CD14-positive monocyte (primary cell): ENCODE measurements around the gene STXBP5. TPM values are rescaled to one million over a fixed set of nuclear protein-coding genes. Genes with fewer than 3 reads are reported as not detected.

Experiments used
- DNase-seq, 3 donors: peaks; one replicate each; pipeline ENCODE4 v3.0.0-alpha.2; 2011 to 2022
- H2AFZ ChIP-seq: 2 replicates; pipeline ENCODE4 v1.6.0; 2012; ENCODE audit warnings: mild to moderate bottlenecking, low read depth, low read length, inconsistent platforms; ENCODE audit not compliant: insufficient read depth, poor library complexity, severe bottlenecking
- H3K27ac ChIP-seq, 2 donors: 1 replicate in 1 of 2; 2 replicates in 1 of 2; pipeline ENCODE4 v1.5.1; 2012 to 2013; ENCODE audit warnings: low read length in 2 of 2, control low read depth in 1 of 2, inconsistent platforms in 1 of 2, low read depth in 1 of 2, mild to moderate bottlenecking in 1 of 2
- H3K27me3 ChIP-seq, 2 donors: one replicate each; pipeline versions ENCODE4 v1.6.0 to v1.6.1; 2011 to 2013; ENCODE audit warnings: low read length in 2 of 2; ENCODE audit not compliant: control insufficient read depth in 2 of 2, insufficient read depth in 2 of 2
- H3K36me3 ChIP-seq, 2 donors: replicated peaks in 1 of 2; 1 replicate in 1 of 2; 2 replicates in 1 of 2; pipeline versions ENCODE4 v1.5.1 to v1.6.1; 2012 to 2013; ENCODE audit warnings: low read length in 2 of 2, control low read depth in 1 of 2, inconsistent platforms in 1 of 2, mild to moderate bottlenecking in 1 of 2; ENCODE audit not compliant: insufficient read depth in 2 of 2, control insufficient read depth in 1 of 2
- H3K4me1 ChIP-seq, 2 donors: 1 replicate in 1 of 2; 2 replicates in 1 of 2; pipeline versions ENCODE4 v1.5.1 to v1.6.1; 2012 to 2013; ENCODE audit warnings: low read length in 2 of 2, control low read depth in 1 of 2, inconsistent platforms in 1 of 2, mild to moderate bottlenecking in 1 of 2, moderate library complexity in 1 of 2; ENCODE audit not compliant: insufficient read depth in 2 of 2, control insufficient read depth in 1 of 2
- H3K4me2 ChIP-seq: replicated peaks from 2 replicates; pipeline ENCODE3; 2012; ENCODE audit warnings: low read length, moderate library complexity, mild to moderate bottlenecking; ENCODE audit not compliant: poor library complexity, severe bottlenecking; ENCODE audit errors: extremely low read depth
- H3K4me3 ChIP-seq, 3 experiments: fragments of 200-600 bp in 1 of 3; sonication (generic) in 1 of 3; replicated peaks in 1 of 3; 1 replicate in 2 of 3; 2 replicates in 1 of 3; pipeline ENCODE4 v1.5.1; 2011 to 2013; ENCODE audit warnings: low read length in 3 of 3, mild to moderate bottlenecking in 3 of 3, control low read depth in 2 of 3, low read depth in 2 of 3, inconsistent platforms in 1 of 3, moderate library complexity in 1 of 3
- H3K79me2 ChIP-seq: 2 replicates; pipeline ENCODE4 v1.6.0; 2012; ENCODE audit warnings: mild to moderate bottlenecking, control low read depth, inconsistent platforms, low read length, moderate library complexity; ENCODE audit not compliant: insufficient read depth
- H3K9ac ChIP-seq: 2 replicates; pipeline ENCODE4 v1.6.0; 2017; ENCODE audit warnings: low read length, mild to moderate bottlenecking; ENCODE audit not compliant: insufficient read depth, poor library complexity, severe bottlenecking
- H3K9me3 ChIP-seq, 2 donors: replicated peaks in 1 of 2; 1 replicate in 1 of 2; 2 replicates in 1 of 2; pipeline versions ENCODE4 v1.5.1 to v1.6.1; 2012 to 2013; ENCODE audit warnings: low read length in 2 of 2, control low read depth in 1 of 2; ENCODE audit not compliant: control insufficient read depth in 1 of 2, insufficient read depth in 1 of 2
- H4K20me1 ChIP-seq: 2 replicates; pipeline ENCODE4 v1.6.0; 2012; ENCODE audit warnings: mild to moderate bottlenecking, low read length, control low read depth, moderate library complexity; ENCODE audit not compliant: insufficient read depth
- H3K27ac Mint-ChIP-seq, 7 donors: one replicate each; pipeline ENCODE4 v1.8.0; 2020; ENCODE audit warnings: mild to moderate bottlenecking in 7 of 7, mixed read lengths in 7 of 7, moderate library complexity in 6 of 7, inconsistent platforms in 2 of 7
- H3K27me3 Mint-ChIP-seq, 3 donors: one replicate each; pipeline ENCODE4 v1.8.0; 2021 to 2022; ENCODE audit warnings: low read depth in 3 of 3, mild to moderate bottlenecking in 3 of 3, mixed read lengths in 3 of 3, moderate library complexity in 3 of 3, inconsistent platforms in 1 of 3
- H3K36me3 Mint-ChIP-seq, 2 donors: one replicate each; pipeline ENCODE4 v1.8.0; 2020; ENCODE audit warnings: mixed read lengths in 2 of 2, inconsistent platforms in 1 of 2, mild to moderate bottlenecking in 1 of 2
- H3K4me1 Mint-ChIP-seq: one replicate; pipeline ENCODE4 v1.8.0; 2020; ENCODE audit warnings: mild to moderate bottlenecking, mixed read lengths
- H3K4me3 Mint-ChIP-seq, 2 donors: one replicate each; pipeline ENCODE4 v1.8.0; 2020; ENCODE audit warnings: mild to moderate bottlenecking in 2 of 2, mixed read lengths in 2 of 2, moderate library complexity in 1 of 2
- H3K9me3 Mint-ChIP-seq, 7 donors: one replicate each; pipeline ENCODE4 v1.8.0; 2020 to 2022; ENCODE audit warnings: mixed read lengths in 7 of 7, mild to moderate bottlenecking in 6 of 7, moderate library complexity in 6 of 7, inconsistent platforms in 2 of 7
- WGBS: methylation state at CpG from one replicate; pipeline ENCODE4 v1.1.5; 2013; ENCODE audit warnings: missing lambda C conversion rate; ENCODE audit not compliant: insufficient coverage; 5-methylcytosine and 5-hydroxymethylcytosine counted together
- intact Hi-C, 2 donors: fragments of 100-400 bp; cut with micrococcal nuclease; formaldehyde crosslinking; loops; one replicate each; pipeline versions ENCODE4 v1.15.0 to v1.15.1; 2023
- polyA plus RNA-seq, 3 donors: library from polyadenylated mRNA; depleted of rRNA in 1 of 3; unstranded in 2 of 3; stranded (reverse) in 1 of 3; fragments of 300-500 nt in 2 of 3; fragments of >200 nt in 1 of 3; fragmentation: Illumina TruSeq in 2 of 3; gene quantifications; 1 replicate in 2 of 3; 2 replicates in 1 of 3; pipeline ENCODE4 v1.2.3, GENCODE V29; 2012 to 2021
- TF ChIP-seq, protein P1 (sequence below): fragments of 200-600 bp; IDR thresholded peaks from one replicate; pipeline ENCODE4 v1.8.0; 2022; ENCODE audit warnings: antibody characterized with exemption, mild to moderate bottlenecking

STXBP5 gene
- polyA plus RNA-seq, 3 donors: 1.5 to 8.8 (median 2.0) TPM

DNA sequence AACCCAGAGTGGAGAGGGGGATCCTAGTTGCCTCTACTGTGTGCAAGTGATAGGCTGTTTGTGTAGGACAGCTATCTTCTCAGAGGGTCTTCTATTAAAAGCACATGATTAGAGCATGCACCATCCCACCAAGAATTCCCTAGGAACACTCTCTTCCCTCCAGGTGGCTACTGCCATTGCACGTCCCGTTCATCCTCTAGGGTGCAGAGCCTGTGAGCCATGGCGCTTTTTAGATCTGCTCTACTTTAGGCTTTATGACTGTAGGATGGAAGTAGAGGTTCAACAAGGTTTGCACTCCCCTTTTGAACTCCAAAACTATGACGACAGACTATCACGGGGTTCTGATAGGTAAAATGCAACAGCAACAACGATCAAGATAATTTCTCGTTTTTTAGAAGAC is 213.7 kb downstream of the STXBP5 start:
- Mint-ChIP-seq H3K36me3 (no peaks in the 10 kb centered on the region), H3K27me3 (peaks cover 0 to 6% (median 2%) of the 10 kb centered on the region in 3 donors), H3K9me3 (peaks cover 2 to 22% (median 13%) of the 10 kb centered on the region in 7 donors), H3K4me1 (no peaks in the 10 kb centered on the region), H3K4me3 (no peak overlapping the region), H3K27ac (no peak overlapping the region)
- peaks cover 4 to 10% of the 10 kb centered on the region in 2 donors for H3K9me3 ChIP-seq
- intact Hi-C loops: no loop called here
- H3K79me2 ChIP-seq: no peaks in the 10 kb centered on the region
- H4K20me1 ChIP-seq: no peaks in the 10 kb centered on the region
- H3K36me3 ChIP-seq: no peaks in the 10 kb centered on the region
- H3K9ac ChIP-seq: no peak overlapping the region
- H3K27ac ChIP-seq: no peak overlapping the region
- no peak overlapping the region for H2AFZ ChIP-seq
- no peaks in the 10 kb centered on the region for H3K27me3 ChIP-seq
- no CpG with 5 or more reads among the region's 7 CpGs for WGBS
- TF ChIP-seq, protein P1, sequence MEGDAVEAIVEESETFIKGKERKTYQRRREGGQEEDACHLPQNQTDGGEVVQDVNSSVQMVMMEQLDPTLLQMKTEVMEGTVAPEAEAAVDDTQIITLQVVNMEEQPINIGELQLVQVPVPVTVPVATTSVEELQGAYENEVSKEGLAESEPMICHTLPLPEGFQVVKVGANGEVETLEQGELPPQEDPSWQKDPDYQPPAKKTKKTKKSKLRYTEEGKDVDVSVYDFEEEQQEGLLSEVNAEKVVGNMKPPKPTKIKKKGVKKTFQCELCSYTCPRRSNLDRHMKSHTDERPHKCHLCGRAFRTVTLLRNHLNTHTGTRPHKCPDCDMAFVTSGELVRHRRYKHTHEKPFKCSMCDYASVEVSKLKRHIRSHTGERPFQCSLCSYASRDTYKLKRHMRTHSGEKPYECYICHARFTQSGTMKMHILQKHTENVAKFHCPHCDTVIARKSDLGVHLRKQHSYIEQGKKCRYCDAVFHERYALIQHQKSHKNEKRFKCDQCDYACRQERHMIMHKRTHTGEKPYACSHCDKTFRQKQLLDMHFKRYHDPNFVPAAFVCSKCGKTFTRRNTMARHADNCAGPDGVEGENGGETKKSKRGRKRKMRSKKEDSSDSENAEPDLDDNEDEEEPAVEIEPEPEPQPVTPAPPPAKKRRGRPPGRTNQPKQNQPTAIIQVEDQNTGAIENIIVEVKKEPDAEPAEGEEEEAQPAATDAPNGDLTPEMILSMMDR: no peak
- H3K4me1 ChIP-seq: no peaks in the 10 kb centered on the region
- H3K4me3 ChIP-seq: no peak overlapping the region
- no peak for DNase-seq
- H3K4me2 ChIP-seq: no peak overlapping the region

DNA sequence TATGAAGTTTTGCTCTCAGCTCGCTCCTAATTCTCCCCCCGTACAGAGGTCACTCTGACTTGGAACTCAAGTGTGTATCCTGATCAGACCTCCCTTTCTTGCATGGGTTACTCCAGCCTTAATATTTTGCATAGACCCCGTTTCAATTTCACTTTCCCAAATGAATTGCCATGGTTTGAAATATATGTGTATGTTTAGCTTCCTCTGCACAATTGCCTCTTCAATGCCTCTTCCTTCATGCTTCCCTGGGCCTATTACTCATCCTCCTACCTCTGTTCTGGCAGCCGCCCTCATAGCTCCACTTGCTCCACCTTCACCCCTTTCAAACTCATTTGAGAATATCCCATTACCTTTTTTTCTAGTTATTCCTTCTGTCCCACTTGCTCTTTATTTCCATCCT is 214.3 kb downstream of the STXBP5 start:
- H2AFZ ChIP-seq: no peak overlapping the region
- peaks cover 2 to 28% (median 16%) of the 10 kb centered on the region in 7 donors for H3K9me3 Mint-ChIP-seq
- no peaks in the 10 kb centered on the region for H3K36me3 ChIP-seq
- H3K9ac ChIP-seq: no peak overlapping the region
- H3K4me2 ChIP-seq: no peak overlapping the region
- H3K4me3 ChIP-seq: no peak overlapping the region
- no peaks in the 10 kb centered on the region for H3K79me2 ChIP-seq
- TF ChIP-seq, protein P1: no peak
- no peaks in the 10 kb centered on the region for H3K27me3 ChIP-seq
- H3K4me1 Mint-ChIP-seq: no peaks in the 10 kb centered on the region
- no peak overlapping the region for H3K4me3 Mint-ChIP-seq
- no peak overlapping the region for H3K27ac ChIP-seq
- intact Hi-C loops: no loop called here
- no peaks in the 10 kb centered on the region for H4K20me1 ChIP-seq
- no peak overlapping the region for H3K27ac Mint-ChIP-seq
- H3K27me3 Mint-ChIP-seq: peaks cover 0 to 6% (median 2%) of the 10 kb centered on the region in 3 donors
- no peaks in the 10 kb centered on the region for H3K36me3 Mint-ChIP-seq
- H3K9me3 ChIP-seq: peaks cover 10 to 16% of the 10 kb centered on the region in 2 donors
- H3K4me1 ChIP-seq: no peaks in the 10 kb centered on the region
- DNase-seq: no peak
- WGBS: 90% methylated on average over 3 of the region's 4 CpGs
